ENCODE measurements around the gene PSMG3.

DNA sequence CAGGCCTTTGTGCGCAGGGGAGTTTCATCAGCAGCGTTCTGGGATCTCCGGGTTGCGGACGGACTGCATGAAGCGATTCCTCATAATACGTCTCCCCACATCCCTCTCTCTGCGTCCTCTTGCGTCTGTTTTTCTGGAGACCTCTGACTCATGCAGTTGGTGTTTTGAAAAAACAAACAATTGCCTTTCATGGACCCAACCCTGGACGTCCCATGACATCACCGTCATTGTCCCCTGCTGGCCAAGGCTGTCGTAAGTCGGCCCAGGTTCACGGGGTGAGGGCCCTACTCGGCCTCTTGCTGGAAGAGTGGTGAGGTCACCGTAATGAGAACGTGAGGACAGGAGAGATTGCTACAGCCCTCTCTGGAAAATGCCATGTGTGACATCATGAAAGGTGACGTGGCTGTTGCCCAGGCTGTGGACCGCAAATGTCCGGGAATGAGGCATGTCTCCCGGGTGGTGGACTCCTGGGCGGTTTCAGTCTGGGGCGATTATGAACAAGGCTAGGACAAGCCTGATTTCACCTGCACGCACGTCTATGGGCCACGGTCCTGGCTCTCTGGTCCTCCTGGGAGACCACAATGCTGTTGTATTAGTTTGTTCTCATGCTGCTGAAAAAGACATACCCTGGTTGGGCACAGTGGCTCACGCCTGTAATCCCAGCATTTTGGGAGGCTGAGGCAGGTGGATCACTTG, 49.1 kb downstream of the PSMG3 start:
- TF ChIP-seq, protein P1, sequence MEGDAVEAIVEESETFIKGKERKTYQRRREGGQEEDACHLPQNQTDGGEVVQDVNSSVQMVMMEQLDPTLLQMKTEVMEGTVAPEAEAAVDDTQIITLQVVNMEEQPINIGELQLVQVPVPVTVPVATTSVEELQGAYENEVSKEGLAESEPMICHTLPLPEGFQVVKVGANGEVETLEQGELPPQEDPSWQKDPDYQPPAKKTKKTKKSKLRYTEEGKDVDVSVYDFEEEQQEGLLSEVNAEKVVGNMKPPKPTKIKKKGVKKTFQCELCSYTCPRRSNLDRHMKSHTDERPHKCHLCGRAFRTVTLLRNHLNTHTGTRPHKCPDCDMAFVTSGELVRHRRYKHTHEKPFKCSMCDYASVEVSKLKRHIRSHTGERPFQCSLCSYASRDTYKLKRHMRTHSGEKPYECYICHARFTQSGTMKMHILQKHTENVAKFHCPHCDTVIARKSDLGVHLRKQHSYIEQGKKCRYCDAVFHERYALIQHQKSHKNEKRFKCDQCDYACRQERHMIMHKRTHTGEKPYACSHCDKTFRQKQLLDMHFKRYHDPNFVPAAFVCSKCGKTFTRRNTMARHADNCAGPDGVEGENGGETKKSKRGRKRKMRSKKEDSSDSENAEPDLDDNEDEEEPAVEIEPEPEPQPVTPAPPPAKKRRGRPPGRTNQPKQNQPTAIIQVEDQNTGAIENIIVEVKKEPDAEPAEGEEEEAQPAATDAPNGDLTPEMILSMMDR (conservative IDR thresholded peaks at IDR 0.05), result no peak
- TF ChIP-seq ZFX (IDR thresholded peaks at IDR 0.05), result no peak
